Measurements from ENCODE around the gene ZNF335.

- no peak for TF ChIP-seq CTCF (IDR thresholded peaks at IDR 0.05; ENCODE audit: low read length)
- TF ChIP-seq EZH2 (IDR thresholded peaks at IDR 0.05; ENCODE audit: borderline replicate concordance, low read length): no peak
Measured at GRCh38 chr20:45937765-45938164, 34.2 kb downstream of the ZNF335 start.

All from OCI-LY1 (cell line).